GM23248 (cell line): ENCODE data around the gene IQUB.

Experiments
- EZH2 ChIP-seq: fragments of 200-600 bp; sonication (generic); IDR thresholded peaks from 2 replicates; pipeline ENCODE4 v1.6.1; 2018; ENCODE audit warnings: antibody characterized with exemption, mild to moderate bottlenecking; ENCODE audit not compliant: insufficient read depth, poor library complexity, severe bottlenecking
- EZH2phosphoT487 ChIP-seq: fragments of 200-600 bp; sonication (generic); IDR thresholded peaks from 2 replicates; pipeline ENCODE4 v1.6.1; 2018; ENCODE audit warnings: antibody characterized with exemption, moderate library complexity, mild to moderate bottlenecking, low read depth; ENCODE audit not compliant: insufficient read depth

GRCh38 chr7:123439191-123439590 lies 95.2 kb downstream of the IQUB start:
- TF ChIP-seq EZH2 (no peak), EZH2phosphoT487 (no peak)
